CD4-positive, alpha-beta T cell (primary cell): Measurements from ENCODE around the gene SUB1. TPM values are rescaled to one million over a fixed set of nuclear protein-coding genes. Genes with fewer than 3 reads are reported as not detected.

Experiments used
- ATAC-seq: fragments of 200-7000 bp; cut with Tn5 transposase; one replicate; pipeline ENCODE4 v1.10.0; 2022; ENCODE audit warnings: mild to moderate bottlenecking; ENCODE audit not compliant: poor library complexity
- CTCF ChIA-PET: fragments of 350-600 bp; sonication (Branson Sonifier 250); formaldehyde crosslinking; loops from one replicate; lab custom pipeline; 2021; ENCODE audit warnings: antibody characterized with exemption, inconsistent platforms; lab: Charles Lee
- POLR2A ChIA-PET: fragments of 350-600 bp; sonication (Branson Sonifier 250); formaldehyde crosslinking; loops from one replicate; lab custom pipeline; 2021; ENCODE audit warnings: antibody characterized with exemption, inconsistent platforms; lab: Charles Lee
- DNase-seq, 14 experiments: peaks; one replicate each; pipeline ENCODE4 v3.0.0-alpha.2; 2013 to 2020; ENCODE audit warnings: mixed read lengths in 2 of 14
- H3K27ac ChIP-seq, 2 donors: one replicate each; pipeline versions ENCODE4 v1.5.1 to v1.7.0; 2013; ENCODE audit warnings: low read length in 2 of 2, low read depth in 1 of 2, mild to moderate bottlenecking in 1 of 2
- H3K27me3 ChIP-seq, 2 experiments: 1 replicate in 1 of 2; 2 replicates in 1 of 2; pipeline versions ENCODE4 v1.6.1 to v1.7.0; 2013; ENCODE audit warnings: low read length in 2 of 2, control low read depth in 1 of 2, mild to moderate bottlenecking in 1 of 2, moderate library complexity in 1 of 2; ENCODE audit not compliant: insufficient read depth in 2 of 2, control insufficient read depth in 1 of 2
- H3K36me3 ChIP-seq: one replicate; pipeline ENCODE4 v1.6.1; 2013; ENCODE audit warnings: low read length, control low read depth; ENCODE audit not compliant: insufficient read depth
- H3K4me1 ChIP-seq: one replicate; pipeline ENCODE4 v1.6.1; 2013; ENCODE audit warnings: low read length, control low read depth; ENCODE audit not compliant: insufficient read depth
- H3K4me3 ChIP-seq: one replicate; pipeline ENCODE4 v1.5.1; 2013; ENCODE audit warnings: mild to moderate bottlenecking, low read length, moderate library complexity
- H3K9me3 ChIP-seq, 2 experiments: 1 replicate in 1 of 2; 2 replicates in 1 of 2; pipeline versions ENCODE4 v1.6.1 to v1.7.0; 2013; ENCODE audit warnings: low read length in 2 of 2, mild to moderate bottlenecking in 2 of 2, control low read depth in 1 of 2, moderate library complexity in 1 of 2; ENCODE audit not compliant: control insufficient read depth in 1 of 2, insufficient read depth in 1 of 2
- H3K27ac Mint-ChIP-seq: one replicate; pipeline ENCODE4 v1.8.0; 2020; ENCODE audit warnings: mixed read lengths
- H3K27me3 Mint-ChIP-seq: one replicate; pipeline ENCODE4 v1.8.0; 2021; ENCODE audit warnings: mixed read lengths
- H3K36me3 Mint-ChIP-seq: one replicate; pipeline ENCODE4 v1.8.0; 2021; ENCODE audit warnings: low read depth, mixed read lengths
- H3K4me1 Mint-ChIP-seq: one replicate; pipeline ENCODE4 v1.8.0; 2021; ENCODE audit warnings: low read depth, mixed read lengths
- H3K4me3 Mint-ChIP-seq: one replicate; pipeline ENCODE4 v1.8.0; 2020; ENCODE audit warnings: mild to moderate bottlenecking, mixed read lengths
- H3K9me3 Mint-ChIP-seq: one replicate; pipeline ENCODE4 v1.8.0; 2020; ENCODE audit warnings: mixed read lengths
- CTCF ChIP-seq: fragments of 200-600 bp; IDR thresholded peaks from one replicate; pipeline ENCODE4 v1.8.0; 2022; ENCODE audit warnings: antibody characterized with exemption, mild to moderate bottlenecking
- intact Hi-C, 2 experiments: fragments of 100-400 bp; cut with DNase I in 1 of 2; cut with micrococcal nuclease in 1 of 2; formaldehyde crosslinking; loops; one replicate each; pipeline versions ENCODE4 v1.15.1 to v1.9.0; 2023 to 2025; cut with DNase I, micrococcal nuclease
- total RNA-seq, 174 experiments: library from RNA in 2 of 174; stranded (reverse) in 2 of 174; gene quantifications; one replicate each; pipeline ENCODE4 v1.2.3 and lab custom pipeline; 2021 to 2026

Gene SUB1
- total RNA-seq, 2 experiments from 2014 or later: 327 to 344 TPM

GRCh38 chr5:32574540-32575175 is 10.7 kb upstream of the SUB1 start:
- POLR2A ChIA-PET: interaction anchor here (1.2 to 1.3 kb wide), 2 partner anchors 10 to 15 kb away, joined by 4 to 5 read pairs; partner anchors contain the start of gene SUB1

GRCh38 chr5:32578363-32578762 is 7.0 kb upstream of the SUB1 start:
- Histone ChIP-seq H3K4me3 (no peak overlapping the region), H3K36me3 (no peaks in the 10 kb centered on the region), H3K27me3 (no peaks in the 10 kb centered on the region), H3K4me1 (peaks cover 20% of the 10 kb centered on the region), H3K27ac (no peak overlapping the region), H3K9me3 (no peaks in the 10 kb centered on the region)
- ATAC-seq (no peak), DNase-seq (no peak)
- H3K27ac Mint-ChIP-seq: no peak overlapping the region
- H3K4me3 Mint-ChIP-seq: no peak overlapping the region
- ChIA-PET CTCF (interaction anchor here (2.5 kb wide), 1 partner anchor 12 kb away, joined by 9 read pairs; no protein-coding TSS in a partner anchor), POLR2A (no interaction called here)
- peaks cover 13% of the 10 kb centered on the region for H3K4me1 Mint-ChIP-seq
- no peak for TF ChIP-seq CTCF
- intact Hi-C loops: no loop called here
- H3K36me3 Mint-ChIP-seq: no peaks in the 10 kb centered on the region
- no peaks in the 10 kb centered on the region for H3K27me3 Mint-ChIP-seq
- H3K9me3 Mint-ChIP-seq: no peaks in the 10 kb centered on the region

More at GRCh38 chr5:32574540-32575175, 10.7 kb upstream of the SUB1 start:
- no peaks in the 10 kb centered on the region for H3K9me3 Mint-ChIP-seq
- ATAC-seq: no peak
- TF ChIP-seq CTCF: no peak
- DNase-seq: no peak
- no peak overlapping the region for H3K4me3 Mint-ChIP-seq
- H3K27ac ChIP-seq: no peak overlapping the region
- no peaks in the 10 kb centered on the region for H3K9me3 ChIP-seq
- no peaks in the 10 kb centered on the region for H3K36me3 ChIP-seq
- no peak overlapping the region for H3K4me3 ChIP-seq
- no peaks in the 10 kb centered on the region for H3K27me3 Mint-ChIP-seq
- H3K4me1 ChIP-seq: peaks cover 4% of the 10 kb centered on the region
- H3K36me3 Mint-ChIP-seq: peaks cover 4% of the 10 kb centered on the region
- CTCF ChIA-PET: no interaction called here
- H3K4me1 Mint-ChIP-seq: no peaks in the 10 kb centered on the region
- H3K27me3 ChIP-seq: no peaks in the 10 kb centered on the region
- intact Hi-C loops: no loop called here
- H3K27ac Mint-ChIP-seq: no peak overlapping the region

GRCh38 chr5:32578764-32579163 is 6.6 kb upstream of the SUB1 start:
- ATAC-seq: no peak
- Mint-ChIP-seq H3K36me3 (no peaks in the 10 kb centered on the region), H3K4me3 (no peak overlapping the region), H3K27ac (no peak overlapping the region), H3K4me1 (peaks cover 17% of the 10 kb centered on the region), H3K9me3 (no peaks in the 10 kb centered on the region), H3K27me3 (no peaks in the 10 kb centered on the region)
- intact Hi-C loops: no loop called here
- Histone ChIP-seq H3K4me1 (peaks cover 21% of the 10 kb centered on the region), H3K36me3 (no peaks in the 10 kb centered on the region), H3K27me3 (no peaks in the 10 kb centered on the region), H3K27ac (no peak overlapping the region), H3K9me3 (no peaks in the 10 kb centered on the region), H3K4me3 (no peak overlapping the region)
- no peak for TF ChIP-seq CTCF
- POLR2A ChIA-PET: no interaction called here
- CTCF ChIA-PET: interaction anchor here (2.5 kb wide), 1 partner anchor 11 kb away, joined by 9 read pairs; no protein-coding TSS in a partner anchor
- DNase-seq: no peak
